GM18868 (cell line): ENCODE results near the gene MTMR10.

Experiments used
- ATAC-seq: cut with Tn5 transposase; IDR thresholded peaks from one replicate; pipeline ENCODE4 v1.9.1; 2021; ENCODE audit warnings: mild to moderate bottlenecking, moderate library complexity; ENCODE audit not compliant: unreplicated experiment

MTMR10 gene, protein sequence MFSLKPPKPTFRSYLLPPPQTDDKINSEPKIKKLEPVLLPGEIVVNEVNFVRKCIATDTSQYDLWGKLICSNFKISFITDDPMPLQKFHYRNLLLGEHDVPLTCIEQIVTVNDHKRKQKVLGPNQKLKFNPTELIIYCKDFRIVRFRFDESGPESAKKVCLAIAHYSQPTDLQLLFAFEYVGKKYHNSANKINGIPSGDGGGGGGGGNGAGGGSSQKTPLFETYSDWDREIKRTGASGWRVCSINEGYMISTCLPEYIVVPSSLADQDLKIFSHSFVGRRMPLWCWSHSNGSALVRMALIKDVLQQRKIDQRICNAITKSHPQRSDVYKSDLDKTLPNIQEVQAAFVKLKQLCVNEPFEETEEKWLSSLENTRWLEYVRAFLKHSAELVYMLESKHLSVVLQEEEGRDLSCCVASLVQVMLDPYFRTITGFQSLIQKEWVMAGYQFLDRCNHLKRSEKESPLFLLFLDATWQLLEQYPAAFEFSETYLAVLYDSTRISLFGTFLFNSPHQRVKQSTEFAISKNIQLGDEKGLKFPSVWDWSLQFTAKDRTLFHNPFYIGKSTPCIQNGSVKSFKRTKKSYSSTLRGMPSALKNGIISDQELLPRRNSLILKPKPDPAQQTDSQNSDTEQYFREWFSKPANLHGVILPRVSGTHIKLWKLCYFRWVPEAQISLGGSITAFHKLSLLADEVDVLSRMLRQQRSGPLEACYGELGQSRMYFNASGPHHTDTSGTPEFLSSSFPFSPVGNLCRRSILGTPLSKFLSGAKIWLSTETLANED

GRCh38 chr15:30991255-30992235, at the start of gene MTMR10:
MTMR10 (minus strand) TSS chr15:30991628; CDS start chr15:30991506, 122 bp downstream.
- peak; percentile 91 for ATAC-seq

DNA sequence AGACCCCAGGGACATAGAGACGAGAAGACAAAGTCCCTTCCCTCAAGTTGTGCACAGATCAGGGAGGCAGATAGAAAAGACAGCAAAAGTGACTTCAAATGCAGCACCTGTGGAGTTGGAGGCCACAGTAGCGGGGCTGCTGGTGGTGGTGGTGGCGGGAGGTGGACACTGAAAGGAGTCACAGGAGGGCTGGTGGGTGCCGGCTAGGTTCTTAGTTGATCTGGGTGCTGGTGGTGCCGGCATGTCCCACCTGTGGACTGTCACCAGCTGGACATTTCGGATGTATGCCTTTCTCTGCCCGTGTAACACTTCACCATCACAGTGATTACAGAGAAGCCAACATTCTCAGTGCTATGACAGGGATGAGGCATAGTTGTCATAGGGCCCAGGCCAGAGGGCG, 49.2 kb upstream of the MTMR10 start:
- ATAC-seq = no peak

DNA sequence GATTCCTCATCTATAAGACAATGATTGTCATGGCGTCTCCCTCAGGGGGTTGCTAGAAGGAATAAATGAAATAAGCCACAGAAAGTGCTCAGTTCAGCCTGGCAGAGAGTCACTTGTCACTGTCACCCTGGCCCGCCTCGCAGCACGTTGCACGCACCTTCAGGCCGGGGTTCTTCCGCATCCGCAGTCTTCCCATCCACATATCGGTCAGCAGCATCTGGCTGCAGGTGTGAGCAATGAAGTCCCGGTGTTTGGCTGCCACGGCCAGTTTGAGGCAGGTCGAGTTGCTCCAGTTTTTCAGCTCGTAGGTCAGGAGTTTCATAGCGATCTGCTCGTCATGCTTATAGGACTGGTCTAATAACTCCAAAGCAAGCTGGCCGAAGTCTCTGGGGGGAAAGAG, 48.5 kb upstream of the MTMR10 start:
- no peak for ATAC-seq

GRCh38 chr15:31037731-31038477, 46.5 kb upstream of the MTMR10 start:
- ATAC-seq = no peak

DNA sequence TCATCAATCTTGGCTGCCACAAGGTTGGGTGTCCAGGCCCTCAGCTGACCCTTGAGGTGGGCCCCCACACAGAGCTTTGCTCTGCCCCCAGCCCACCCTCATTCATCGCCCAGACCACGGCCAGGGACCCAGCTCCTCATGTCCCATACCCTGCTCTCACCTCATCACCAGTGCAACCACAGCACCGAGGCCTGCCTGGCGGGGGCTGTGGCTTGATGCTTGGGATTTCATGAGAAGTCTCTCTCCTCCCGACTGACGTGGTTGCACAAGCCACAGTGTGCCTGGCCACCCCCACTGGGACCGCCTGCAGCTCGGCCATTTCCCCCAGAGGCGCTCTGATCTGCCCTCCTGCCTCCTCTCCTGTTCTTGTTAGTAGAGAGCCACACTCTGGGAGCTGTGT, 45.4 kb upstream of the MTMR10 start:
- no peak for ATAC-seq

GRCh38 chr15:31035610-31036009, 44.2 kb upstream of the MTMR10 start:
- no peak for ATAC-seq

DNA sequence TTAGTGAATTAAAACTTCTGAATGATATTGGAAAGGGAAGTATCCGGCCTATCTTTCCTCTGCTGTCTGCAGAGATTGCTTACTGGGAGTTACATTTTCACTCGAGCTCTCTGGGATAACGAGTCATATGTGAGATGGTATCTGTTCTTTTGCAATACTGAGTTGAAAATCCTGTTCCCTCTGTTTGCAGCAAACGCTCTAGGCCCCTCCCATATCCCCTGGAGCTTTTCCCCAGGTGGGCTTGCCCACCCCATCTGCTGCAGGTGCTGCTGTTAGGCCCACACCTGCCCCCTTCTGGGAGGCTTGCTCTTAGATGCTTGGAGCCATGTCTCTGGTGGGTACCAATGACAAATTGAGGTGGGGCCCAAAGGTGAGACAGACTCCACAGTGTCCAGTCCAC, 42.7 kb upstream of the MTMR10 start:
- no peak for ATAC-seq

GRCh38 chr15:31032961-31033371, 41.5 kb upstream of the MTMR10 start:
- ATAC-seq = no peak

- ATAC-seq = peak; percentile 82
These were observed 40.1 kb upstream of the MTMR10 start for GRCh38 chr15:31031471-31032067.

DNA sequence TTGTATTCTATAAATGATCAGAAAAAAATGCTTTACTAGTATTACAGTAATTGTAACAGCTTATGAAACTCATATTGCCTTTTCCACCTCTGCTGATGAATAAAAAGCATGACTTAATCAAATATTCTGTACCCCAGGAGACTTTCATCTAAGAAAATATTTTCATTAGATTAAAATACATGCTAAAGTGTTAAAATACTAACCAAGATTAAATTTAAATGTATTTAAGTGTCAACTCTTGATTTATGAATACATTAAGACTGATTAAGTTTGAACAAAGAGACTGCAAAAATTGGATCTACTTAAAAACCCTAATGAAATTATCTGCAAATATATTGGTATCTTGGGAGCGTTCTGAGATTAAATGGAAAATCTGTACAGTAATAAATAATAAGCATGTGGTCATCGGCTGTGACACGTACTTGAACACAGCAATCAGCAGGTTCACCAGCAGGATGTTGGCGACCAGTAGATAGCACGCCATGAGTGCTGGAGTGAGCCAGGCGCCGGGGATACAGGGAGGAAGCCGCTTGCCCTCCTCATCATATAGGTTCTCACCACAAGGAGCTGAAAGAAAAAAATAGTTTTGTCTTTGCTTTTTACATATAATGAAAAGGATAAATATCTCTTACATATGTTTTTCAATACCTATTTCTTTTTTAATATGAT, 36.6 kb upstream of the MTMR10 start:
- no peak for ATAC-seq

DNA sequence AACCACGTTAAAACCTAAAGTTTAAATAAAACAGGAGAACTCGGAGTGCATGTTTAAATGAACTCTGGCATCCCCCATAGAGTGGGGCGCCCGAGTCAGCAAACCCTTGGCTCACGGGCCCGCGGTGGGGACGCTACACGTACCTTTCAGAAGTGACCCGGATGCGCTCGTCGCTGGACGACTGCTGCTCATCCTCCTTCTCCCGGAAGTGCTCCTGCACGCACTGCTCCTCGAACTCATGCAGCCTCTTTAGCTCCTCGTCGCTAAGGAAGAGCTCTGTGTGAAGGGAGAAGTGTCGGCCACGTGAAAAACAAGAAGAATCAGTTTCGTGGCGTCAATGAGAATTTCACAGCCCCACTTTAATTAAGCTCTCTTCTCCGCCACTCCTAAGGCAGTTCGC, 34.6 kb upstream of the MTMR10 start:
- ATAC-seq = no peak

- no peak for ATAC-seq
These were observed 33.6 kb upstream of the MTMR10 start for GRCh38 chr15:31024979-31025378.

DNA sequence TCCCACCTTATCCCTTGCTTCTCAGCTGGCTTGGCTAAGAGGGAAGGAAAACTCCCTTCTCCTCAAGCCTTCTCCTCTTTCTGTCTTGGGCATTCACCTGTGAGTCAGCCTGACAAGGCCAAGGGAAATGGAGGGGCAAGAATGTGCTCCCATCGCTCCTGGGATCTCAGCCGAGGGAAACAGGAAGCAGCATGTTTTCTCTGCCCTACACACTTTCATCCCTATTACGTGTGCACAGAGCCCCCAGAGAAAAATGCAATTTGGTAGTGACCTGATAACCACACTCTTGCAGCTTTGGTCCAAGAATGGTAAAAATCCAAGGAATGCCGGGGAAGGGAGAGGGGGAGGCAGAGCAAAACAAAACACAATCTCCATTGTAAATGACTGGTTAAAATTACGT, 32.9 kb upstream of the MTMR10 start:
- no peak for ATAC-seq

- no peak for ATAC-seq
These were observed 32.4 kb upstream of the MTMR10 start for GRCh38 chr15:31023841-31024240.

GRCh38 chr15:31021067-31021665, 29.7 kb upstream of the MTMR10 start:
- peak; percentile 73 for ATAC-seq

GRCh38 chr15:31020542-31020941, 29.1 kb upstream of the MTMR10 start:
- ATAC-seq = no peak

- ATAC-seq = no peak
These were observed 28.6 kb upstream of the MTMR10 start for GRCh38 chr15:31019986-31020385.

GRCh38 chr15:31017311-31017710, 25.9 kb upstream of the MTMR10 start:
- no peak for ATAC-seq

DNA sequence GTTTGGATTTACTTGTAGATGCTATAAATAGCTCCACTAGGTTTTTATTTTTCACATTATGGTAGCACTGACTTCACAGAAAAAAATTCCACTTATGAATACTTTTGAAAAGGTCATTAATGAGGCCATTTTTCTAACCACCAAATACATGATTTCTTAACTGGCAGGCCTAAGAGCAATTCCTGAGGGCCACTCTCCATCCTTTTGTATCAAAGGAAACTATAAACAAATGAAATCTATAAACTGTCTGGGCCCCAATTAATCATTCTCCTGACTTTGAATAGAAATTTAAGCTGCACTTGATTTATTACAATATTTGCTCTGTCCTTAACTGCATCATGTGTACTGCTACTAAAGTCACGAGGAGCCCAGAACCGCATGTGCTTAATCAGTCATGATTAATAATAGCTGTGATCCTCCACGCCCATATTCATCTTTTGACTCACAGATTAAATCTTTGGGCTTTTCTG, 25.1 kb upstream of the MTMR10 start:
- ATAC-seq = no peak
